Upper lobe of left lung (tissue), 4 donors: ENCODE results near the gene CEP131.

Experiments
- CTCF ChIP-seq, 6 experiments: fragments of 450-650 bp in 4 of 6; fragments of 200-600 bp in 2 of 6; sonication (generic) in 2 of 6; IDR thresholded peaks; one replicate each; pipeline ENCODE4 v1.5.1; 2016 to 2019; ENCODE audit warnings: antibody characterized with exemption in 6 of 6
- EP300 ChIP-seq, 4 donors: sonication (generic); formaldehyde crosslinking; IDR thresholded peaks; one replicate each; pipeline ENCODE4 v1.5.1; 2017; ENCODE audit warnings: antibody characterized with exemption in 4 of 4, control low read depth in 2 of 4
- POLR2A ChIP-seq, 4 donors: fragments of 450-650 bp; IDR thresholded peaks; one replicate each; pipeline ENCODE4 v1.5.1; 2016 to 2017; ENCODE audit warnings: antibody characterized with exemption in 4 of 4, mild to moderate bottlenecking in 2 of 4

- no peak for TF ChIP-seq CTCF (IDR thresholded peaks at IDR 0.05)
- no peak for TF ChIP-seq EP300 (IDR thresholded peaks at IDR 0.05)
- TF ChIP-seq POLR2A (IDR thresholded peaks at IDR 0.05) = no peak
Observed at GRCh38 chr17:81251709-81252301, 29.0 kb upstream of the CEP131 start.
